BJ (cell line): Measurements from ENCODE around the gene CECR2. TPM values are rescaled to one million over a fixed set of nuclear protein-coding genes. Genes with fewer than 3 reads are reported as not detected.

Source experiments
- CTCF ChIA-PET: fragments of 350-600 bp; formaldehyde crosslinking; extraction: SDS; loops from one replicate; lab custom pipeline; 2021; ENCODE audit warnings: antibody characterized with exemption, inconsistent platforms; lab: Yijun Ruan, JAX
- POLR2A ChIA-PET: fragments of 300-600 bp; sonication (Branson Sonifier 250); formaldehyde crosslinking; extraction: SDS; loops from one replicate; lab custom pipeline; 2021; ENCODE audit warnings: antibody characterized with exemption; lab: Charles Lee
- DNase-seq: peaks from one replicate; pipeline ENCODE4 v3.0.0-alpha.2; 2011; ENCODE audit warnings: low read depth
- H3K27me3 ChIP-seq: 2 replicates; pipeline ENCODE4 v1.6.0; 2011; ENCODE audit warnings: low read length; ENCODE audit not compliant: control insufficient read depth, insufficient read depth
- H3K36me3 ChIP-seq: 2 replicates; pipeline ENCODE4 v1.5.1; 2011; ENCODE audit warnings: low read length; ENCODE audit not compliant: control insufficient read depth, insufficient read depth
- H3K4me3 ChIP-seq: 2 replicates; pipeline ENCODE4 v1.5.1; 2011; ENCODE audit warnings: low read depth, mild to moderate bottlenecking, control low read depth, low read length
- CTCF ChIP-seq: IDR thresholded peaks from 2 replicates; pipeline ENCODE4 v1.5.1; 2011; ENCODE audit warnings: low read depth, mild to moderate bottlenecking, control low read depth, inconsistent platforms, low read length, moderate library complexity; ENCODE audit not compliant: insufficient read depth
- polyA plus RNA-seq: library from polyadenylated mRNA; depleted of rRNA; stranded (reverse); fragments of >200 nt; gene quantifications from 2 replicates; pipeline ENCODE4 v1.2.3, GENCODE V29; 2011

The CECR2 gene
- polyA plus RNA-seq, 1 experiment, result not detected

- no peak for DNase-seq
- no peak for TF ChIP-seq CTCF
- Histone ChIP-seq H3K27me3 (peaks cover 1% of the 10 kb centered on the region; the same call in 1 of the 2 replicates), H3K4me3 (no peak overlapping the region), H3K36me3 (no peaks in the 10 kb centered on the region)
- CTCF ChIA-PET, result interaction anchor here (0.8 to 1.1 kb wide), 4 partner anchors 45 to 191 kb away, joined by 3 to 5 read pairs (median 3); no protein-coding TSS in a partner anchor
- POLR2A ChIA-PET, result interaction anchor here (0.6 kb wide), 2 partner anchors 12 to 18 kb away, joined by 5 to 6 read pairs; no protein-coding TSS in a partner anchor
These were observed 183.5 kb downstream of the CECR2 start for GRCh38 chr22:17552737-17553136.

DNA sequence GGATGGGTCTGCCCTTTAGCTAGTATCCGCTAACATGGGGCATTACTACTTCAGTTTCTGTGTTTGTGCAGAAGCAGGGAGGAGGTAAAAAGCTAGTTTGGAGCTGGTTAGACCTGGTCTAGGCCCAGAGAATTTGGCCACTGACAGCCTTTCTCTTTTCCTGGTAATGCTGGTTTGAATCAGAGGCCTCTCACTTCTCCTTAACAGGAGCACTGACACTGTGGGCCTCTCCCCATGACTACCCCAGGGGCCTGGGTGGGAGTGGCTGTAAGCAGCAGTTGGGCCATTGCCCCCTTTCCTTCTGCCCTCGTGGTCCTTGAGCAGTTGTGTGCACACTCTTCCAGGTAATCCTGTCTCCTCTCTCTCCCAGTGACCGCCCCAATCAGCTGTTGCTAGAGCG, 185.6 kb downstream of the CECR2 start:
- Histone ChIP-seq H3K4me3 (no peak overlapping the region), H3K36me3 (no peaks in the 10 kb centered on the region), H3K27me3 (peaks cover 1% of the 10 kb centered on the region; the same call in 1 of the 2 replicates)
- DNase-seq, result no peak
- CTCF ChIA-PET, result interaction anchor here (1.4 to 2.1 kb wide), 2 partner anchors 9 to 21 kb away, joined by 3 to 5 read pairs; partner anchors contain the start of gene SLC25A18
- TF ChIP-seq CTCF, result no peak
- POLR2A ChIA-PET, result no interaction called here

GRCh38 chr22:17559188-17559587, 189.9 kb downstream of the CECR2 start:
- TF ChIP-seq CTCF, result no peak
- Histone ChIP-seq H3K36me3 (no peaks in the 10 kb centered on the region), H3K27me3 (peaks cover 1% of the 10 kb centered on the region; the same call in 1 of the 2 replicates), H3K4me3 (no peak overlapping the region)
- CTCF ChIA-PET, result interaction anchor here (0.6 to 2.5 kb wide), 32 partner anchors 9 to 517 kb away, joined by 3 to 14 read pairs (median 4); no protein-coding TSS in a partner anchor
- DNase-seq, result no peak
- POLR2A ChIA-PET, result no interaction called here

DNA sequence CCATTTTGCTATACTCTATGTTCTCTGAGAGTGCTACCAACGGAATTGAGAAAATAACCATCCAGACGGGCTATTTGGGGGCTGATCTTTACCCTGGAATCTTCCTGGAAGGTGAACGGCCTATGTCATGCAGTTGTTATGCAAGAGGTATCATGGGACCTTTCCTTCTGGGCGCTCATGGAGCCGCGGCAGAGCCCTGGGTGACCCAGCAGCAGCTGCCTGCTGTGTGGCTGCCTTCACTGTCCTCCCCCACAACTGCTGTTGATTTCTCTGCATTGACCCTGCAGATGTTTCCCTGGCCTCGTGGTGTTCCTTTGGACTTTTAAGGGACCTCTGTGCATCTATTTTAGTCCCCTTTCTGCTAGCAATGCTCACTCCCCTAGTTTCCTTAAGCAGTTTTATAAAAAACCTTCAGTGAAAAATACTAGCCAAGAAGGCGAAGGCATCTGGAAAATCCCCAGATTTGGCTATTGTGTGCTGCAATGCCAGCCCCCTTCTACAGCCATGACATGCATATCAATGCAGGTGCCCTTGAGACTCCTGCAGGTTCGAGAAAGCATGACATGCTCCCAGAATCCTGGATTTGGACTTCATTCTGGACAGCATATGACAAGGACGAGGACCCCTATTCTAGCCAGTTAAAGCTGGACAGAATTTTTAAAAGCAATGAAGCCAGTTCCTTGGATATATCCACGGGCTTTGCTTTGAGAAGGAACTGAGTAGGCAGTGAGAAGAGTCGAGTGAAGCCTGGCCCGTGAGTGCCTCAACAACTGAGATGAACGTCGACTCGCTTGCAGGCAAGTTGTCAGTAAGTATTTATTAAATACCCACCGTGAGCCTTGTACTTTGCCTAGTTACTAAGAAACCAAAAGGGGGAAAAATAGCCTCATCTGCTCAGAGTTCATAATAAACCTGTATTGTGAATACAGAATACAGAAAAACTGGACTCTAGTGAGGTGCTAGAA, 193.9 kb downstream of the CECR2 start, which contains the start of gene SLC25A18:
TSS of gene SLC25A18 (plus strand) at position 593 of the 965 bp plus-strand sequence. CDS start 16,447 bp downstream, outside the sequence.
- DNase-seq, result no peak
- H3K36me3 ChIP-seq, result no peaks in the 10 kb centered on the region
- ChIA-PET POLR2A (no interaction called here), CTCF (interaction anchor here (1.3 kb wide), 1 partner anchor 8 kb away, joined by 5 read pairs; no protein-coding TSS in a partner anchor)
- no peak within 1 kb of the TSS for H3K4me3 ChIP-seq
- H3K27me3 ChIP-seq, result no peaks in the 10 kb centered on the region
- 0 out of 2 replicates have a peak, but pooled peaks have one; percentile 8 for TF ChIP-seq CTCF
